H1 (cell line): ENCODE results near the gene TLE2. TPM values are rescaled to one million over a fixed set of nuclear protein-coding genes. Genes with fewer than 3 reads are reported as not detected.
A peak's percentile ranks its signal among the peaks of the same experiment; 100 is the strongest.

ENCODE experiments used
- CTCF ChIA-PET: fragments of 300-600 bp; sonication (Branson Sonifier 250); formaldehyde crosslinking; loops from one replicate; lab custom pipeline; 2021; ENCODE audit not compliant: partially characterized antibody; lab: Charles Lee
- POLR2A ChIA-PET: fragments of 300-600 bp; sonication (Branson Sonifier 250); formaldehyde crosslinking; loops from one replicate; lab custom pipeline; 2021; ENCODE audit warnings: inconsistent platforms; ENCODE audit not compliant: partially characterized antibody; lab: Charles Lee
- DNase-seq, 2 experiments: peaks; one replicate each; pipeline versions ENCODE4 v3.0.0 to v3.0.0-alpha.2; 2010 to 2022; ENCODE audit warnings: low spot score in 2 of 2, low read depth in 1 of 2, mixed read lengths in 1 of 2
- FAIRE-seq: peaks from 2 replicates; lab custom pipeline; 2011; peaks lifted over from hg19 to GRCh38; lab: Jason Lieb, UNC
- H2AFZ ChIP-seq: 2 replicates; pipeline ENCODE4 v1.8.1; 2012; ENCODE audit warnings: low read length, inconsistent platforms
- H2AK5ac ChIP-seq: 2 replicates; pipeline ENCODE4 v1.6.1; 2013; ENCODE audit warnings: low read depth, low read length
- H2BK120ac ChIP-seq: replicated peaks from 2 replicates; pipeline ENCODE3; 2013; ENCODE audit warnings: low read depth, low read length, inconsistent platforms
- H2BK12ac ChIP-seq: 2 replicates; pipeline ENCODE4 v1.6.1; 2013; ENCODE audit warnings: low read depth, low read length
- H2BK15ac ChIP-seq: 2 replicates; pipeline ENCODE4 v1.6.1; 2013; ENCODE audit warnings: low read length
- H2BK20ac ChIP-seq: 2 replicates; pipeline ENCODE4 v1.6.1; 2013; ENCODE audit warnings: low read length
- H2BK5ac ChIP-seq: 2 replicates; pipeline ENCODE4 v1.6.1; 2013; ENCODE audit warnings: low read depth, low read length
- H3K14ac ChIP-seq: 2 replicates; pipeline ENCODE4 v1.6.1; 2013; ENCODE audit warnings: inconsistent platforms; ENCODE audit not compliant: insufficient read length
- H3K18ac ChIP-seq: 2 replicates; pipeline ENCODE4 v1.6.1; 2013; ENCODE audit warnings: low read length; ENCODE audit errors: extremely low read depth
- H3K23ac ChIP-seq: 2 replicates; pipeline ENCODE4 v1.6.1; 2013; ENCODE audit warnings: inconsistent platforms; ENCODE audit not compliant: insufficient read length
- H3K23me2 ChIP-seq: 2 replicates; pipeline ENCODE4 v1.6.1; 2013; ENCODE audit warnings: low read depth, low read length
- H3K27ac ChIP-seq: 2 replicates; pipeline ENCODE4 v1.6.1; 2011; ENCODE audit warnings: low read depth, low read length, inconsistent platforms
- H3K27me3 ChIP-seq, 4 experiments: replicated peaks in 1 of 4; 1 replicate in 1 of 4; 2 replicates in 3 of 4; pipeline versions ENCODE4 v1.6.1 to v1.8.1; 2011 to 2013; ENCODE audit warnings: low read length in 3 of 4, mild to moderate bottlenecking in 3 of 4, inconsistent platforms in 2 of 4, mixed read lengths in 2 of 4, moderate library complexity in 1 of 4; ENCODE audit not compliant: control insufficient read depth in 3 of 4, insufficient read depth in 3 of 4; ENCODE audit errors: extremely low read depth in 1 of 4
- H3K36me3 ChIP-seq, 4 experiments: 2 replicates each; pipeline versions ENCODE4 v1.6.1 to v1.8.1; 2011 to 2013; ENCODE audit warnings: mild to moderate bottlenecking in 4 of 4, low read length in 3 of 4, moderate library complexity in 2 of 4, control low read depth in 1 of 4, inconsistent platforms in 1 of 4; ENCODE audit not compliant: insufficient read depth in 4 of 4, control insufficient read depth in 2 of 4
- H3K4ac ChIP-seq: replicated peaks from 2 replicates; pipeline ENCODE3; 2013; ENCODE audit warnings: low read length, low read depth, mixed read lengths, inconsistent platforms; ENCODE audit not compliant: insufficient read length
- H3K4me1 ChIP-seq, 4 experiments: replicated peaks in 1 of 4; 1 replicate in 1 of 4; 2 replicates in 3 of 4; pipeline versions ENCODE4 v1.6.1 to v1.8.1; 2011 to 2013; ENCODE audit warnings: low read length in 3 of 4, inconsistent platforms in 2 of 4, mixed read lengths in 1 of 4; ENCODE audit not compliant: insufficient read depth in 4 of 4, control insufficient read depth in 3 of 4
- H3K4me2 ChIP-seq, 2 experiments: 2 replicates each; pipeline versions ENCODE4 v1.6.1 to v1.8.1; 2011 to 2013; ENCODE audit warnings: low read depth in 2 of 2, low read length in 2 of 2, control low read depth in 1 of 2, inconsistent platforms in 1 of 2, mild to moderate bottlenecking in 1 of 2; ENCODE audit not compliant: insufficient read depth in 1 of 2
- H3K4me3 ChIP-seq, 4 experiments: fragments of 200-600, 300-600 bp in 1 of 4; sonication (generic), shearing (Covaris generic), sonication (Bioruptor Twin) in 1 of 4; 2 replicates each; pipeline versions ENCODE4 v1.5.1 to v1.8.1; 2011 to 2016; ENCODE audit warnings: low read length in 4 of 4, low read depth in 3 of 4, control low read depth in 2 of 4, inconsistent platforms in 2 of 4, mild to moderate bottlenecking in 2 of 4, mixed read lengths in 1 of 4, moderate library complexity in 1 of 4; ENCODE audit not compliant: insufficient read depth in 2 of 4; ENCODE audit errors: extremely low read depth in 1 of 4
- H3K56ac ChIP-seq: replicated peaks from 2 replicates; pipeline ENCODE3; 2013; ENCODE audit warnings: low read depth, mild to moderate bottlenecking, mixed read lengths, low read length, inconsistent platforms; ENCODE audit not compliant: insufficient read length
- H3K79me1 ChIP-seq: 2 replicates; pipeline ENCODE4 v1.6.1; 2013; ENCODE audit warnings: low read depth, low read length, control low read depth
- H3K79me2 ChIP-seq, 2 experiments: 2 replicates each; pipeline versions ENCODE4 v1.6.1 to v1.8.1; 2012 to 2013; ENCODE audit warnings: low read length in 2 of 2, mild to moderate bottlenecking in 2 of 2, inconsistent platforms in 1 of 2; ENCODE audit not compliant: insufficient read depth in 2 of 2, control insufficient read depth in 1 of 2
- H3K9ac ChIP-seq, 4 experiments: replicated peaks in 1 of 4; 1 replicate in 1 of 4; 2 replicates in 3 of 4; pipeline versions ENCODE4 v1.6.1 to v1.8.1; 2011 to 2013; ENCODE audit warnings: low read depth in 3 of 4, low read length in 3 of 4, control low read depth in 2 of 4, mild to moderate bottlenecking in 2 of 4, moderate library complexity in 2 of 4, inconsistent platforms in 1 of 4; ENCODE audit errors: extremely low read depth in 1 of 4
- H3K9me3 ChIP-seq, 2 experiments: 2 replicates each; pipeline versions ENCODE4 v1.6.1 to v1.8.1; 2012 to 2013; ENCODE audit warnings: mild to moderate bottlenecking in 2 of 2, moderate library complexity in 2 of 2, control low read depth in 1 of 2, inconsistent platforms in 1 of 2, low read depth in 1 of 2, low read length in 1 of 2, mixed read lengths in 1 of 2; ENCODE audit not compliant: insufficient read depth in 2 of 2
- H4K20me1 ChIP-seq, 2 experiments: replicated peaks in 1 of 2; 2 replicates each; pipeline versions ENCODE3 to v1.8.1; 2011 to 2013; ENCODE audit warnings: inconsistent platforms in 2 of 2, low read length in 2 of 2, mild to moderate bottlenecking in 1 of 2; ENCODE audit not compliant: insufficient read depth in 2 of 2, control insufficient read depth in 1 of 2
- H4K5ac ChIP-seq: 2 replicates; pipeline ENCODE4 v1.6.1; 2013; ENCODE audit warnings: low read length, low read depth, mixed read lengths, inconsistent platforms; ENCODE audit not compliant: insufficient read length
- H4K8ac ChIP-seq: 2 replicates; pipeline ENCODE4 v1.8.0; 2013; ENCODE audit warnings: mild to moderate bottlenecking, moderate library complexity, low read length, inconsistent platforms; ENCODE audit not compliant: insufficient read depth; ENCODE audit errors: extremely low read depth
- H4K91ac ChIP-seq: replicated peaks from 2 replicates; pipeline ENCODE3; 2013; ENCODE audit warnings: low read length, mixed read lengths, inconsistent platforms; ENCODE audit not compliant: insufficient read length
- E2F6 ChIP-seq: IDR thresholded peaks from 2 replicates; pipeline ENCODE4 v1.6.1; 2012; ENCODE audit warnings: inconsistent platforms
- SP2 ChIP-seq: IDR thresholded peaks from 2 replicates; pipeline ENCODE4 v1.6.1; 2012; ENCODE audit warnings: mild to moderate bottlenecking, low read length, inconsistent platforms
- WGBS, 2 experiments: shearing (Covaris generic) in 1 of 2; methylation state at CpG; one replicate each; pipeline versions ENCODE4 v1.1.6 to v1.1.7; 2013 to 2015; ENCODE audit warnings: low lambda C conversion rate in 2 of 2, mixed read lengths in 2 of 2, inconsistent platforms in 1 of 2, low coverage in 1 of 2, missing lambda C conversion rate in 1 of 2; ENCODE audit not compliant: insufficient replicate concordance in 2 of 2, insufficient coverage in 1 of 2, insufficient read length in 1 of 2; ENCODE audit errors: extremely low coverage in 1 of 2, missing lambda C conversion rate in 1 of 2; 5-methylcytosine and 5-hydroxymethylcytosine counted together
- polyA plus RNA-seq, 7 experiments: library from polyadenylated mRNA; depleted of rRNA in 3 of 7; stranded (reverse) in 5 of 7; unstranded in 2 of 7; fragments of >200 nt in 5 of 7; fragments of 200-250 nt in 2 of 7; gene quantifications; 1 replicate in 5 of 7; 2 replicates in 1 of 7; 4 replicates in 1 of 7; pipeline versions ENCODE4 v1.2.1 to v1.2.3, GENCODE V29; 2011 to 2013; ENCODE audit warnings: missing spikeins in 2 of 7, mixed read lengths in 2 of 7
- total RNA-seq: library from RNA; stranded (reverse); fragmentation: NEBNext Ultra II Directional; extraction: Animal tissue kit (Norgen Biotek cat#: 25700); gene quantifications from 2 replicates; pipeline ENCODE4 v1.2.1, GENCODE V29; 2021

Gene TLE2
- total and polyA plus RNA-seq, 2 of the 8 experiments (the other 6 are each of a cell fraction or from before 2014, with no cell fraction given): 8.0 to 11.5 TPM

GRCh38 chr19:2987797-2988196 is 41.3 kb downstream of the TLE2 start:
- H4K5ac ChIP-seq: no peak overlapping the region
- H4K8ac ChIP-seq: no peak overlapping the region
- H3K79me1 ChIP-seq: no peaks in the 10 kb centered on the region
- CTCF ChIA-PET: interaction anchor here (0.6 to 2.1 kb wide), 5 partner anchors 10 to 141 kb away, joined by 3 to 8 read pairs (median 4); no protein-coding TSS in a partner anchor
- H3K4me2 ChIP-seq: peak overlapping the region; percentile 55 to 65; a peak in 1 of 4 replicates
- H3K23me2 ChIP-seq: peaks cover 2% of the 10 kb centered on the region; the same call in 1 of the 2 replicates
- peak overlapping the region; percentile 71 for H3K18ac ChIP-seq
- no peak overlapping the region for H2BK12ac ChIP-seq
- H3K4me1 ChIP-seq: peaks cover 3 to 23% (median 18%) of the 10 kb centered on the region in 4 experiments
- no peak overlapping the region for H3K14ac ChIP-seq
- peak overlapping the region in 1 of 4 experiments; percentile 18; a peak in 2 of 7 replicates for H3K9ac ChIP-seq
- DNase-seq (no peak), FAIRE-seq (no peak)
- H2AK5ac ChIP-seq: no peak overlapping the region
- H3K4ac ChIP-seq: no peak overlapping the region
- no peak overlapping the region for H2BK20ac ChIP-seq
- no peak overlapping the region for H2BK15ac ChIP-seq
- WGBS, 2 experiments: 78% methylated on average over 10 of the region's 12 CpGs; no CpG with 5 or more reads in 1 of the 2 experiments
- no peak overlapping the region for H3K56ac ChIP-seq
- H4K20me1 ChIP-seq: no peaks in the 10 kb centered on the region
- TF ChIP-seq SP2: no peak
- TF ChIP-seq E2F6: no peak
- TF ChIP-seq, all 59 proteins: peak for 0
- Histone ChIP-seq H3K27ac (no peak overlapping the region; the same call in 1 of the 2 replicates), H2BK5ac (peak overlapping the region; percentile 32; the same call in 1 of the 2 replicates), H3K79me2 (no peaks in the 10 kb centered on the region), H3K4me3 (no peak overlapping the region), H4K91ac (no peak overlapping the region), H3K36me3 (no peaks in the 10 kb centered on the region), H3K23ac (no peak overlapping the region), H3K9me3 (no peaks in the 10 kb centered on the region), H3K27me3 (peaks cover 0 to 5% (median 2%) of the 10 kb centered on the region in 4 experiments; a peak in 2 of 7 replicates), H2AFZ (no peak overlapping the region), H2BK120ac (no peak overlapping the region)
- POLR2A ChIA-PET: interaction anchor here (1.1 to 4.3 kb wide), 5 partner anchors 11 to 48 kb away, joined by 3 to 20 read pairs (median 4); partner anchors contain the start of gene TLE6
